ENCODE measurements around the gene GKN1. TPM values are rescaled to one million over a fixed set of nuclear protein-coding genes. Genes with fewer than 3 reads are reported as not detected.

Gene GKN1
- total RNA-seq, 1 experiment from 2014 or later, result not detected

DNA sequence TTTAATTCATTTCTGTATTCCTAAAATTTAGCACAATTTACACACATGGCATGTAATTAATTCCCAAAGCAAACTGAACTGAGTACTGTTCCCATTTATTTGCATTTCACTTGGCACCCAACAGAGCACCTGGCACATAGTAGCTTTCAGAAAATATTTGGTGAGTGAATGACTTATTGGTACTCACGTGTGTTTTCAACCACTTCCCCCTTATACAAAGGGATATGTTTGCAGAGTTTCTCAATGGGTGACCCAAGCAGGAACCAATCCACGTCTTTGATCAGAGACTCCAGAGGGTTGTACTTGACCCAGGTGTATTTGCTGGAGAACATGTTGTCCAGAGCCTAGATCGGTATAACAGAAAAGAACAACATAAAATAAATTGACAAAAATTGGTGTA is 28.3 kb upstream of the GKN1 start (continued):
- TF ChIP-seq, protein P1, sequence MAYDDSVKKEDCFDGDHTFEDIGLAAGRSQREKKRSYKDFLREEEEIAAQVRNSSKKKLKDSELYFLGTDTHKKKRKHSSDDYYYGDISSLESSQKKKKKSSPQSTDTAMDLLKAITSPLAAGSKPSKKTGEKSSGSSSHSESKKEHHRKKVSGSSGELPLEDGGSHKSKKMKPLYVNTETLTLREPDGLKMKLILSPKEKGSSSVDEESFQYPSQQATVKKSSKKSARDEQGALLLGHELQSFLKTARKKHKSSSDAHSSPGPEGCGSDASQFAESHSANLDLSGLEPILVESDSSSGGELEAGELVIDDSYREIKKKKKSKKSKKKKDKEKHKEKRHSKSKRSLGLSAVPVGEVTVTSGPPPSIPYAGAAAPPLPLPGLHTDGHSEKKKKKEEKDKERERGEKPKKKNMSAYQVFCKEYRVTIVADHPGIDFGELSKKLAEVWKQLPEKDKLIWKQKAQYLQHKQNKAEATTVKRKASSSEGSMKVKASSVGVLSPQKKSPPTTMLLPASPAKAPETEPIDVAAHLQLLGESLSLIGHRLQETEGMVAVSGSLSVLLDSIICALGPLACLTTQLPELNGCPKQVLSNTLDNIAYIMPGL (CRISPR knock-in tag; IDR thresholded peaks at IDR 0.05), result no peak
- no peak for TF ChIP-seq ZMAT4 (CRISPR knock-in tag; IDR thresholded peaks at IDR 0.05)
- no peak for TF ChIP-seq ZNF512 (CRISPR knock-in tag; IDR thresholded peaks at IDR 0.05; ENCODE audit: borderline replicate concordance)
- TF ChIP-seq TEAD1 (CRISPR knock-in tag; IDR thresholded peaks at IDR 0.05), result no peak
- TF ChIP-seq USF1 (CRISPR knock-in tag; IDR thresholded peaks at IDR 0.05), result no peak
- TF ChIP-seq STAT6 (CRISPR knock-in tag; conservative IDR thresholded peaks at IDR 0.05; ENCODE audit: low read depth), result no peak
- TF ChIP-seq ZNF232 (CRISPR knock-in tag; IDR thresholded peaks at IDR 0.05), result no peak
- TF ChIP-seq ZNF138 (CRISPR knock-in tag; conservative IDR thresholded peaks at IDR 0.05), result no peak

DNA sequence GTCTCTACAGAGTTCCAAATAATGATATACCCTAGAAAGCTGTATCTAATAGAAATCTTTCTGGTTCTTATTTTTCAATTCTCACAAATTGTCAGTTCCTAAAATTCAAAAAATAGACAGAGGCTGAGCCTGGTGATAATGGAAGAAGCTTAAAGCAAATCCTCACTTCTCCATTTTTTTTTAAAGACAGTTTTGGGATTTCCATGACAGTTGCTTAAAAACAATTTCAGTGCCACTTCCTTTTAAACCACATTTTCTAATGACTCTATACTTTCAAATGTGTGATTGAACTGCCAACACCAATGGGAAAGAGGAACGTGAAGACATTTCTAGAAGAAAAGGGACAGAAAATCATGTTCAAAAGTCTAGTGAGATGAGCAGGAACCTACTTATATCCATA is 25.7 kb upstream of the GKN1 start:
- DNase-seq (ENCODE audit: low spot score), result no peak
- no peak for ATAC-seq
- POLR2A ChIA-PET, result no interaction called here
- CTCF ChIA-PET, result no interaction called here
- TF ChIP-seq ATF6 (CRISPR knock-in tag; IDR thresholded peaks at IDR 0.05) (no peak), CDX4 (CRISPR knock-in tag; IDR thresholded peaks at IDR 0.05; ENCODE audit: borderline replicate concordance) (no peak), ZNF263 (CRISPR knock-in tag; IDR thresholded peaks at IDR 0.05; ENCODE audit: low read depth) (no peak), AR (CRISPR knock-in tag; IDR thresholded peaks at IDR 0.05) (no peak), SOX15 (CRISPR knock-in tag; IDR thresholded peaks at IDR 0.05) (no peak), NR1H2 (CRISPR knock-in tag; IDR thresholded peaks at IDR 0.05) (no peak), TEAD4 (CRISPR knock-in tag; IDR thresholded peaks at IDR 0.05) (no peak), ESRRA (CRISPR knock-in tag; IDR thresholded peaks at IDR 0.05; ENCODE audit: borderline replicate concordance) (no peak), ZNF317 (CRISPR knock-in tag; IDR thresholded peaks at IDR 0.05; ENCODE audit: borderline replicate concordance, low read depth) (no peak), ETV6 (CRISPR knock-in tag; IDR thresholded peaks at IDR 0.05) (no peak), GRHL2 (CRISPR knock-in tag; IDR thresholded peaks at IDR 0.05; ENCODE audit: insufficient replicate concordance, severe bottlenecking) (no peak)
- TF ChIP-seq, protein P2, sequence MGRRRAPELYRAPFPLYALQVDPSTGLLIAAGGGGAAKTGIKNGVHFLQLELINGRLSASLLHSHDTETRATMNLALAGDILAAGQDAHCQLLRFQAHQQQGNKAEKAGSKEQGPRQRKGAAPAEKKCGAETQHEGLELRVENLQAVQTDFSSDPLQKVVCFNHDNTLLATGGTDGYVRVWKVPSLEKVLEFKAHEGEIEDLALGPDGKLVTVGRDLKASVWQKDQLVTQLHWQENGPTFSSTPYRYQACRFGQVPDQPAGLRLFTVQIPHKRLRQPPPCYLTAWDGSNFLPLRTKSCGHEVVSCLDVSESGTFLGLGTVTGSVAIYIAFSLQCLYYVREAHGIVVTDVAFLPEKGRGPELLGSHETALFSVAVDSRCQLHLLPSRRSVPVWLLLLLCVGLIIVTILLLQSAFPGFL (CRISPR knock-in tag; IDR thresholded peaks at IDR 0.05; ENCODE audit: borderline replicate concordance), result no peak
- no peaks in the 10 kb centered on the region for H3K9me3 Mint-ChIP-seq
- H3K36me3 Mint-ChIP-seq, result no peaks in the 10 kb centered on the region
- peaks cover 13% of the 10 kb centered on the region for H3K27me3 Mint-ChIP-seq (ENCODE audit: low read depth)
- no peak overlapping the region for H3K4me3 Mint-ChIP-seq
- H3K4me1 Mint-ChIP-seq, result peaks cover 15% of the 10 kb centered on the region
- H3K27ac Mint-ChIP-seq, result no peak overlapping the region
